H9 (cell line): ENCODE measurements around the gene ZSCAN16. TPM values are rescaled to one million over a fixed set of nuclear protein-coding genes. Genes with fewer than 3 reads are reported as not detected.

Source experiments
- DNase-seq: peaks from one replicate; pipeline ENCODE4 v3.0.0-alpha.2; 2017
- H2AFZ ChIP-seq: one replicate; pipeline ENCODE4 v1.6.1; 2013; ENCODE audit warnings: mild to moderate bottlenecking, low read length, control low read depth, moderate library complexity
- H2AK5ac ChIP-seq: 2 replicates; pipeline ENCODE4 v1.6.1; 2013; ENCODE audit warnings: low read length, control low read depth, mixed read lengths; ENCODE audit not compliant: insufficient read length
- H2BK120ac ChIP-seq: one replicate; pipeline ENCODE4 v1.6.1; 2013; ENCODE audit warnings: low read depth, mild to moderate bottlenecking, low read length, control low read depth, inconsistent platforms; ENCODE audit not compliant: poor library complexity, severe bottlenecking
- H2BK12ac ChIP-seq: 2 replicates; pipeline ENCODE4 v1.6.1; 2013; ENCODE audit warnings: low read length, control low read depth, mixed read lengths, low read depth; ENCODE audit not compliant: insufficient read length
- H2BK15ac ChIP-seq: 2 replicates; pipeline ENCODE4 v1.6.1; 2013; ENCODE audit warnings: low read depth, low read length, control low read depth
- H2BK20ac ChIP-seq: one replicate; pipeline ENCODE4 v1.6.1; 2013; ENCODE audit warnings: low read depth, mild to moderate bottlenecking, low read length, control low read depth, inconsistent platforms; ENCODE audit not compliant: poor library complexity, severe bottlenecking
- H2BK5ac ChIP-seq: 2 replicates; pipeline ENCODE4 v1.6.1; 2013; ENCODE audit warnings: low read length, control low read depth, mixed read lengths; ENCODE audit not compliant: insufficient read length
- H3K14ac ChIP-seq: 2 replicates; pipeline ENCODE4 v1.6.1; 2013; ENCODE audit warnings: low read length, control low read depth; ENCODE audit not compliant: insufficient read depth
- H3K18ac ChIP-seq: 2 replicates; pipeline ENCODE4 v1.6.1; 2013; ENCODE audit warnings: low read depth, mild to moderate bottlenecking, mixed read lengths, low read length, control low read depth; ENCODE audit not compliant: insufficient read length
- H3K23ac ChIP-seq: 2 replicates; pipeline ENCODE4 v1.6.1; 2013; ENCODE audit warnings: low read length, control low read depth, mixed read lengths, low read depth; ENCODE audit not compliant: insufficient read length
- H3K23me2 ChIP-seq: 2 replicates; pipeline ENCODE4 v1.6.1; 2013; ENCODE audit warnings: low read depth, mild to moderate bottlenecking, mixed read lengths, low read length, control low read depth; ENCODE audit not compliant: insufficient read length, poor library complexity, severe bottlenecking
- H3K27ac ChIP-seq: 2 replicates; pipeline ENCODE4 v1.5.1; 2013; ENCODE audit warnings: low read length, control low read depth, mixed read lengths, low read depth; ENCODE audit not compliant: insufficient read length
- H3K27me3 ChIP-seq: 2 replicates; pipeline ENCODE4 v1.6.1; 2013; ENCODE audit warnings: low read length, control low read depth, inconsistent platforms; ENCODE audit not compliant: insufficient read depth
- H3K4ac ChIP-seq: 2 replicates; pipeline ENCODE4 v1.6.1; 2013; ENCODE audit warnings: low read depth, mild to moderate bottlenecking, control low read depth, inconsistent platforms, low read length, moderate library complexity
- H3K4me1 ChIP-seq: 2 replicates; pipeline ENCODE4 v1.6.1; 2013; ENCODE audit warnings: low read length, control low read depth, inconsistent platforms; ENCODE audit not compliant: insufficient read depth
- H3K4me2 ChIP-seq: 2 replicates; pipeline ENCODE4 v1.6.1; 2013; ENCODE audit warnings: low read length, control low read depth, mixed read lengths; ENCODE audit not compliant: insufficient read length, insufficient read depth
- H3K56ac ChIP-seq: 2 replicates; pipeline ENCODE4 v1.6.1; 2013; ENCODE audit warnings: low read depth, mild to moderate bottlenecking, mixed read lengths, low read length, control low read depth; ENCODE audit not compliant: insufficient read length
- H3K79me1 ChIP-seq: 2 replicates; pipeline ENCODE4 v1.6.1; 2013; ENCODE audit warnings: low read depth, mild to moderate bottlenecking, moderate library complexity, low read length, control low read depth, inconsistent platforms; ENCODE audit not compliant: insufficient read depth, poor library complexity, severe bottlenecking
- H3K79me2 ChIP-seq: 2 replicates; pipeline ENCODE4 v1.6.1; 2013; ENCODE audit warnings: low read length, control low read depth, inconsistent platforms; ENCODE audit not compliant: insufficient read depth
- H3K9ac ChIP-seq: 2 replicates; pipeline ENCODE4 v1.6.1; 2013; ENCODE audit warnings: low read length, control low read depth, mixed read lengths; ENCODE audit not compliant: insufficient read length; ENCODE audit errors: extremely low read depth
- H3K9me3 ChIP-seq: one replicate; pipeline ENCODE4 v1.6.1; 2013; ENCODE audit warnings: low read depth, low read length, inconsistent platforms; ENCODE audit not compliant: control insufficient read depth
- H3T11ph ChIP-seq: one replicate; pipeline ENCODE4 v1.6.1; 2013; ENCODE audit warnings: mild to moderate bottlenecking, low read length, control low read depth, inconsistent platforms
- H4K20me1 ChIP-seq: one replicate; pipeline ENCODE4 v1.6.1; 2013; ENCODE audit not compliant: control insufficient read depth, insufficient read length, insufficient read depth
- H4K5ac ChIP-seq: 2 replicates; pipeline ENCODE4 v1.6.1; 2013; ENCODE audit warnings: low read depth, mild to moderate bottlenecking, mixed read lengths, low read length, control low read depth; ENCODE audit not compliant: insufficient read length
- H4K8ac ChIP-seq: replicated peaks from 2 replicates; pipeline ENCODE4 v1.6.1; 2013; ENCODE audit warnings: low read length, control low read depth, mixed read lengths, low read depth; ENCODE audit not compliant: insufficient read length
- H4K91ac ChIP-seq: 2 replicates; pipeline ENCODE4 v1.6.1; 2013; ENCODE audit warnings: low read depth, mild to moderate bottlenecking, moderate library complexity, mixed read lengths, low read length, control low read depth; ENCODE audit not compliant: insufficient read length
- H3K27ac Mint-ChIP-seq, 3 experiments: 2 replicates in 2 of 3; 3 replicates in 1 of 3; pipeline ENCODE4 v1.8.0; 2020 to 2021; ENCODE audit warnings: mixed read lengths in 3 of 3, mild to moderate bottlenecking in 1 of 3, moderate library complexity in 1 of 3
- H3K27me3 Mint-ChIP-seq: 2 replicates; pipeline ENCODE4 v1.8.0; 2021; ENCODE audit warnings: low read depth, mild to moderate bottlenecking, moderate library complexity, mixed read lengths
- H3K36me3 Mint-ChIP-seq, 3 experiments: 2 replicates in 2 of 3; 3 replicates in 1 of 3; pipeline ENCODE4 v1.8.0; 2020 to 2021; ENCODE audit warnings: low read depth in 3 of 3, mixed read lengths in 3 of 3; ENCODE audit not compliant: insufficient read depth in 1 of 3
- H3K4me1 Mint-ChIP-seq, 2 experiments: 2 replicates each; pipeline ENCODE4 v1.8.0; 2020; ENCODE audit warnings: mixed read lengths in 2 of 2
- H3K4me3 Mint-ChIP-seq, 2 experiments: 2 replicates in 1 of 2; 3 replicates in 1 of 2; pipeline ENCODE4 v1.8.0; 2020 to 2021; ENCODE audit warnings: mild to moderate bottlenecking in 2 of 2, mixed read lengths in 2 of 2, moderate library complexity in 1 of 2
- H3K9me3 Mint-ChIP-seq, 2 experiments: 2 replicates in 1 of 2; 3 replicates in 1 of 2; pipeline ENCODE4 v1.8.0; 2020; ENCODE audit warnings: mild to moderate bottlenecking in 2 of 2, mixed read lengths in 2 of 2, moderate library complexity in 1 of 2
- WGBS: extraction: QIAGEN DNeasy Blood & Tissue Kit; methylation state at CpG from one replicate; pipeline ENCODE4 v1.1.7; 2013; ENCODE audit warnings: missing lambda C conversion rate, low lambda C conversion rate, mixed read lengths; ENCODE audit not compliant: insufficient read length; ENCODE audit errors: extremely low coverage; 5-methylcytosine and 5-hydroxymethylcytosine counted together
- total RNA-seq: library from RNA; stranded (reverse); gene quantifications from 2 replicates; pipeline ENCODE4 v1.2.1, GENCODE V29; 2021
- TF ChIP-seq, protein P1 (sequence below): fragments of 200-600 bp; sonication (generic); conservative IDR thresholded peaks from 3 replicates; pipeline ENCODE4 v1.8.0; 2021; ENCODE audit warnings: antibody characterized with exemption, mild to moderate bottlenecking

ZSCAN16 gene
- total RNA-seq, 1 experiment from 2014 or later, result 11.0 TPM

DNA sequence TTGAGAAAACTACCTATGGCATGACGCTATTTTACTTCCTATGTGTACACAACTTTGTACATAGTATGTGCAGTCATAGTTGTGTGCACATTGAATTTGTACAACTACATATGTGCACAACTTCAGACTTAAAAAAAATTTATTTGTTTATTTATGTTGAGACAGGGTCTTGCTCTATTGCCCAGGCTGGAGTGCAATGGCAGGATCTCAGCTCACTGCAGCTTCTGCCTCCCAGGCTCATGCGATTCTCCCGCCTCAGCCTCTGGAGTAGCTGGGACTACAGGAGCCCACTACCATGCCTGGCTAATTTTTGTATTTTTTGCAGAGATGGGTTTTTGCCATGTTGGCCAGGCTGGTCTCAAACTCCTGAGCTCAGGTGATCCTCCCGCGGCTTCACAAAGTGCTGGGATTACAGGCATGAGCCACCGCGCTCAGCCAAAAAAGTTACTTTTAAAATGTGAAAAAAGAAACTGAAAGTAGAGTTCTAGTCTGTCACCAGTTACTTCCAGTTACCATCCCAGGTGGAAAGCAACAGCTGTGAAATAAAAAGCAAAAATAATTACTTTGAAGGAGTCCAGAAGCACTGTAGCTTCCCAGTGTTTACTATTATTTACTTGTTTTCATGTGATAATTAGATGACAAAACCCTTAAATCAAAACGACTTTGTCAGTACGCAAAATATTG lies 15.6 kb downstream of the ZSCAN16 start:
- TF ChIP-seq, protein P1, sequence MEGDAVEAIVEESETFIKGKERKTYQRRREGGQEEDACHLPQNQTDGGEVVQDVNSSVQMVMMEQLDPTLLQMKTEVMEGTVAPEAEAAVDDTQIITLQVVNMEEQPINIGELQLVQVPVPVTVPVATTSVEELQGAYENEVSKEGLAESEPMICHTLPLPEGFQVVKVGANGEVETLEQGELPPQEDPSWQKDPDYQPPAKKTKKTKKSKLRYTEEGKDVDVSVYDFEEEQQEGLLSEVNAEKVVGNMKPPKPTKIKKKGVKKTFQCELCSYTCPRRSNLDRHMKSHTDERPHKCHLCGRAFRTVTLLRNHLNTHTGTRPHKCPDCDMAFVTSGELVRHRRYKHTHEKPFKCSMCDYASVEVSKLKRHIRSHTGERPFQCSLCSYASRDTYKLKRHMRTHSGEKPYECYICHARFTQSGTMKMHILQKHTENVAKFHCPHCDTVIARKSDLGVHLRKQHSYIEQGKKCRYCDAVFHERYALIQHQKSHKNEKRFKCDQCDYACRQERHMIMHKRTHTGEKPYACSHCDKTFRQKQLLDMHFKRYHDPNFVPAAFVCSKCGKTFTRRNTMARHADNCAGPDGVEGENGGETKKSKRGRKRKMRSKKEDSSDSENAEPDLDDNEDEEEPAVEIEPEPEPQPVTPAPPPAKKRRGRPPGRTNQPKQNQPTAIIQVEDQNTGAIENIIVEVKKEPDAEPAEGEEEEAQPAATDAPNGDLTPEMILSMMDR, result no peak
- H3K36me3 Mint-ChIP-seq, result peaks cover 3 to 13% (median 12%) of the 10 kb centered on the region in 3 experiments; a peak in 6 of 7 replicates

More for the DNA sequence above, 15.6 kb downstream of the ZSCAN16 start:
- H4K5ac ChIP-seq, result no peak overlapping the region
- Mint-ChIP-seq H3K4me3 (peak overlapping the region; percentile 2 to 52; a peak in 3 of 5 replicates), H3K4me1 (peaks cover 21 to 29% of the 10 kb centered on the region in 2 experiments), H3K27ac (no peak overlapping the region), H3K27me3 (peaks cover 23% of the 10 kb centered on the region), H3K9me3 (no peaks in the 10 kb centered on the region)
- H3K23ac ChIP-seq, result no peak overlapping the region
- H2BK20ac ChIP-seq, result no peak overlapping the region
- no peaks in the 10 kb centered on the region for H3K79me1 ChIP-seq
- H3K4ac ChIP-seq, result no peak overlapping the region
- H2BK5ac ChIP-seq, result no peak overlapping the region
- no peak overlapping the region for H3K9ac ChIP-seq
- no peak overlapping the region for H4K8ac ChIP-seq
- H3K18ac ChIP-seq, result no peak overlapping the region
- no peak overlapping the region for H2BK12ac ChIP-seq
- no peak overlapping the region for H2BK15ac ChIP-seq
- no peak overlapping the region for H4K91ac ChIP-seq
- H3T11ph ChIP-seq, result no peak overlapping the region
- no peak overlapping the region for H3K14ac ChIP-seq
- peaks cover 4% of the 10 kb centered on the region; the same call in 1 of the 2 replicates for H3K79me2 ChIP-seq
- no peak overlapping the region for H3K56ac ChIP-seq
- peaks cover 19% of the 10 kb centered on the region for H3K23me2 ChIP-seq
- no peaks in the 10 kb centered on the region for H3K9me3 ChIP-seq
- H2AFZ ChIP-seq, result no peak overlapping the region
- H2AK5ac ChIP-seq, result no peak overlapping the region
- H3K4me1 ChIP-seq, result peaks cover 4% of the 10 kb centered on the region; the same call in 1 of the 2 replicates
- no peak overlapping the region for H3K4me2 ChIP-seq
- H3K27ac ChIP-seq, result no peak overlapping the region
- H2BK120ac ChIP-seq, result no peak overlapping the region
- DNase-seq, result no peak
- H4K20me1 ChIP-seq, result no peaks in the 10 kb centered on the region
- WGBS, result no CpG with 5 or more reads among the region's 9 CpGs
- H3K27me3 ChIP-seq, result no peaks in the 10 kb centered on the region; the same call in 1 of the 2 replicates
